ENCODE measurements around the gene RBM20.
"Not testable (repeated sequence)": the region's sequence is repeated elsewhere in the genome, so short reads cannot be mapped to it uniquely, and the experiment has no call there.

Gene RBM20

GRCh38 chr10:110625951-110626855, 17.9 kb upstream of the RBM20 start:
- no peak for DNase-seq

GRCh38 chr10:110628161-110628560, 16.0 kb upstream of the RBM20 start:
- no peak for DNase-seq

GRCh38 chr10:110629680-110630191, 14.4 kb upstream of the RBM20 start:
- peak; percentile 81 to 83 for DNase-seq

DNA sequence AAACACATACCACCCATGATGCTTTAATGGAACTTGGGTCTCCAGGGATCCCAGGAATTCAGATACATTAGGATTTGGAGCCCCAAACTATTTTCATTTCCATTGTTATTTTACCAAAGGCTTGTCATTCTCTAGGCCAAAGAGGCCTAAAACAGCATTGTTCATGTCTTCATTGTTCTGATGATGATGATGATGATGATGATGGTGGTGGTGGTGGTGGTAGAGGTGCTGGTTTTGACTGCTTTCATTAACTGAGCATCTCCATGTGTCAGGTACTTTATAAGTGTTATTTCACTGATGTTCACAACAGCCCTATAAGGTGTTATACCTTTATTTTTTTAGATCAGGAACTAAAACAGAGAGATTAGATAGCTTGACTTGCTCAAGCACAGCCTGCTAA, 12.2 kb upstream of the RBM20 start:
- DNase-seq = no peak

DNA sequence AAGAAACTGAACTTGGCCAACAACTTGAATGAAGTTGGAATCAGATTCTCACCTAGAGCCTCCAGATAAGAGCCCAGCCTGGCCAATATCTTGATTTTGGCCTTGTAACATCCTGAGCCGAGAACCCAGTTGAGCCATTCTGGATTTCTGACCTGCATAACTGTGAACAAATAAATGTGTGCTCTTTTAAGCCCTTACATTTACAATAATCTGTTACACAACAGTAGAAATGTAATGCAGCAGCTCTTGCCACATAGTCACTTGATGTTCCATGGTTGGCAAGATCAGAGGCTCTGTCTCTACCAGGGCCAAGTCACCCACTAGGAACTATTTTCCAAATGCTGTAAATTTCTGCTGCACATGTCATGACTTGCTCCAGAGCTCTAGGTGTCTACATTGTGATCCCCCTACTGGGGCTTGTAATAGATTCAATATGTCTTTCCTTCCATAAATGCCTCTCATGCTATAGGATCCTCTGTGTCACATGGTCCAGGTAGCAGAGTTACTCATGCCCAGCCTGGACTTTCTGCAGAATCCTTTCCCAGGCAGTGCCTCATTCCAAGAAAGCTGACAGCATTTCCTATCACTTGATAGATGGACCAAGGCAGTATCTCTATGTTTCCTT, 11.4 kb upstream of the RBM20 start:
- DNase-seq = no peak

DNA sequence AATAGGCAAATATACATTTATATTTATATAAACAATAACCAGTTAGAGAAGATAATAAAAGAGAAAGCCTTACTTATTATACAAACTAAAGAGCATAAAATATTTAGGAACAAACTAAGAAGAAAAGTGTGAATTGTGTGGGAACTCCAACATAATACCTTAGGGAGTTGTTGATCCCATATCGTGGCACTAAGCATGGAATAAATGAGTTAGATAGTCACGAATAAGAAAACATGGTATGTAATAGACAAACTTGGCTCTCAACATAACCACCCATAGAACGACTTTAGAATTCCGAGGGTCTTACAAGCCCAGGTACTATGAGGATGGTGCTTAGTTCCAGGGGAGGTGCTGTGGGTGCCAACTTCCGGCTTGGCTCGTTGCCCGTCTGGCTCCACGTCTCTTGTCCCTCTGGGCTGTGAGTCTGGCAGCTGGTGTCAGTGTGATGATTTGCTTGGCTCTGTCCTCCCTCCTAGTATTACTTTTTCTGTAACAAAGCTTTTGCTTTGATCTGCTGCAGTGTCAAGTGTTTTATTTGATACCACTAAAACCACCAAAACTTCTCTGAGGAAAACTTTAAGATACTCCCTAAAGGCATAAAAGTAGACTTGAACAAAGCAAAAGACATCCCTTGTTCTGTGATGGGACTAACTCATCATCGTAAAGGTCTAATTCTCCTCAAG, 9.5 kb upstream of the RBM20 start:
- DNase-seq = peak; percentile 84 to 90

GRCh38 chr10:110636572-110636931, 7.6 kb upstream of the RBM20 start:
- DNase-seq = no peak

DNA sequence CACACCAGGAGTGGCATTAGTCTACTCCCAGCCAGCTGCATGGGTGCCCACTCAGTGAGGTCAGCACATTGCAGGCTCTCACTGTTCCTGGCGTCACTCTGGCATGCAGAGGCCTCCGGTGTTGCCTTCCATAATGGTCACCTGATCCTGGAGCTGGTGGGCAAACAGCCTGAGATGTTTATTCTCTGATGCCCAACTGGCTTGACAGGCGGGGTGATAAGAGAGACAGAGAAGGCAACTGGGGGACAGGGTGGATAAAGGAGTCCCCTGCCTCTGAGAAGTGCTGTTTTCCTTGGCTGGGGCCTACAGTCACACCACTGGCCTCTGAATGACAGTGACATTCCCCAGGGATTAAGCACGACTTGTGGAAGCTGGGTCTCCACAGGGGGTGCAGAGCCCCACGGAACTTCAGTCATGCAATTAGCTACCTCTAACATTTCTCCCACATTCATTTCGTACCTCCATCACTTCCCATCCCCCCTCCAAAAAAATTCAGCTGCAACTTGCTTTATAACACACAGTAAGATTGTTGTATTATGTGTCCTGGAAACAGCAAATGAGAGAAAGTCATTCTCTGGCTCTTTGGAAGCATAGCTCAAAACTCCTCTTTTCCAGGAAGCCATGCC, 7.1 kb upstream of the RBM20 start:
- peak in 1 of 2 experiments; percentile 41 for DNase-seq

- DNase-seq = peak; percentile 65 to 79
Observed at GRCh38 chr10:110637558-110638053, 6.5 kb upstream of the RBM20 start.

DNA sequence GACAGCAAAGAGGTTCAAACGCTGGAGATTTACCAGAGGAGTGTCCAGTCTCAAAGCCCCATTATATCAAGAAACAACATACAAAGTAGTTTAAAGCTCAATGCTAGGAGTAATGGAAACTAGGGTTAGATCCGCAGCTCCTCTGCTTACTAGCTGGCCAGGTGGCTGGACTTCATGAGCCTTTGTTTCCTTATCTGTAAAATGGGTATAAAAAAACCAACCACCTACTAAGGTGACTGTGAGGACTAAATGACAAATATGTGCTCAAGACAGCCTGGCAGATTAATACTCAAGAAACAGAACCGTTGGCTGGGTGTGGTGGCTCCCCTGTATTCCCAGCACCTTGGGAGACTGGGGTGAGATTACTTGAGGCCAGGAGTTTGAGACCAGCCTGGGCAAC, 5.8 kb upstream of the RBM20 start:
- no peak for DNase-seq

DNA sequence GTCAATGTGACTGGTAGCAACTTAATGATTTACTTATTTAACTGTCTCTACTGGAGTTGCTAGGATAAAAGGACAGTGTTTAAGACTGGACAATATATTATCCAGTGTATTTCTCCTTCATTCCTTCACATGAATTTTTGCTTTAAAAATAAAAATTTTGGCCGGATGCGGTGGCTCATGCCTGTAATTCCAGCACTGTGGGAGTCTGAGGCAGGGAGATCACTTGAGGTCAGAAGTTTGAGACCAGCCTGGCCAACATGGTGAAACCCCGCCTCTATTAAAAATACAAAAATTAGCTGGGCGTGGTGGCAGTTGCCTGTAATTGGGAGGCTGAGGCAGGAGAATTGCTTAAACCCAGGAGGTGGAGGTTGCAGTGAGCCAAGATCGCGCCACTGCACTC, 5.1 kb upstream of the RBM20 start:
- DNase-seq = not testable (repeated sequence)

DNA sequence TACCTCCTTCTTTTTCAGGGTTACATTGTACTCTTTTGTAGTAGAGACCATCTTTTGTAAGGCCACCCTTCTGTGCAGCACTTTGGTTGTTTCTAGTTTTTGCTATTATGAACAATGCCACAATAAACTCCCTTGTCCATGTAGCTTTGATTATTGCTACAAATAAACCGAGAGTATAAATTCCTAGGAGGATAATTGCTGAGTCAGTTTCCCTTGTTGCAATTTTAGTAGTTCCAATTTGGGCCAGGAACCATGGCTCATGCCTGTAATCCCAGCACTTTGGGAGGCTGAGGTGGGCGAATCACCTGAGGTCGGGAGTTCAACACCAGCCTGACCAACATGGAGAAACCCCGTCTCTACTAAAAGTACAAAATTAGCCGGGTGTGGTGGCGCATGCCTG, 4.3 kb upstream of the RBM20 start:
- DNase-seq = not testable (repeated sequence)

- peak; percentile 92 to 93 for DNase-seq
Observed at GRCh38 chr10:110641256-110641655, 2.9 kb upstream of the RBM20 start.

DNA sequence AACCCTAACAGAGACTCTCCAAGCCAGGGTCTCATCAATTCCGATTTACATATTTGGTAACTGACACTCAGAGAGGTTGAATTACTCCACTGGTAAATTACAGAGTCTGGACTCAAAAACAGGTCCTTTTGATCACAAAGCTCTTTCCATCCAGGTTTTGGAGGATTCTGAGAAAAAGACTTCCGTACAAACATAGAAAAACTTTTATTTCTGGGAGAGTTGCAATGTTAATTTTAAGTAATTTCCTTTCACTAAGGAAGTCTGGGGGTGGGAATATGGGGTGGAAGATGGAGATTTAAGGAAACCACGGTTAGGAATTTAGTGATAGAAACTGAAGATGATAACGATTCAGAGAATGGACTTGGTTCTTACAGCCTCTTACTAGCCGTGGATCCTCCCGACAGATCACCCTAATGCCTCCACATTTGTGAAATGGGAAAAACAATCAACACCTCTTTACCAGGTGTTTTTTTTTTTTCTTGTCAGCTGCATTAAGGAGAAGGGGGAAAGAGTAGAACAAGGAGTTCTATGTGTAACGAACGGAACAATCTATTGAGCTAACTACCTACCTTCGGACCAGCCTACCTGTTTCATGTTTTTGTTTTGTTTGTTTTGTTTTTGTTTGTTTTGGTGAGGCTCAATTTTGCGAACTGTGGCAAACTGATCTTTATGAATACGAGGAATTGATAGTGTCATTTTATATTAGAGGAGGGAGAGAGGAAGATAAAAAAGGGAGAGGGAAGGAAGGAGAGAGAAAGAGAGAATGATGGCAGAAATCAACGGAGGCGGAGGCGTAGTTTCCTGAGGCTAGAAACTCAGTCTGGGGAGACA, 1.7 kb upstream of the RBM20 start:
- no peak for DNase-seq

- peak; percentile 70 to 73 for DNase-seq
Observed at GRCh38 chr10:110643035-110643652, 992 bp upstream of the RBM20 start.

DNA sequence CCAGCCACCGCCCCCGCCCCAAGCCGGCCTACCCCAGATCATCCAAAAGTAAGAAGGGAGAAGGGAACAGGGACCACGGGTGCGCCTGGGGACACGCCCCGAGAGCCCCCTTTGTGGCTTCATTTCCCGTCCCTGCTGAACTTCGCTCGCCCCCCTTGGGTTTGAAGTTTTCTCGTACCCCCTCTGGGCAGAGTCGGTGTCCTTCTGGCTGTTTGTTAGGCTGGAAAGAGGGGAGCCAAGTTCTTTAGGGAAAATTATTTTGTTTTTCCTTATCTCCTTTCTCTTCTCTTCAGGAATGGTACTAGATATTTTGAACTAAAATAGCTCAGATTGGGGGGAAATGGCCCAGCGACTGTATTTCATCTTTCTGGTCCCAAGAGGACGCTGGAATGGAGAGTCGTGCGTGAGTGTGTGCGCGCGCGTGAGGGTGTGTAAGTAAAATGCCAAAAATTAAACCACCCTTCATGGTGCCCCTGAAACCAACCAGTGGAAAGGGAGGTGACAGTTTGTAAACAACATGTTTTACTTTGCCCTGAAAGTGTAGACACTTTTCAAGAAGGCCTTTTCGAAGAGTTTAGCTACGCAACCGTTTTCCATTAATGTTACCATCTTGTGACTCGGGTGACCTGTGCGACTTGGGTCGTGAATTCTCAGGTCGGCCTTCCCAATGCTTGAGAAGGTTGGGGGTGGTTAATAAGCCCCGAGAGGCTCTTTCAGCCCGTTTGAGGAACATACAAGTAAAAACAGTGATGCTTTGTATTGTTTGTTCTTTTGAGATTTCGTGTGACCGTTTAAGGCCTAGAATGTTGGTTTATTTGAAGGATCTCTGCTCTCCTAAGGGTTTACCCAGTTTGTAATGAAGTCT, 694 bp downstream of the RBM20 start:
- no peak for DNase-seq

GRCh38 chr10:110646417-110647135, 2.4 kb downstream of the RBM20 start:
- DNase-seq = peak; percentile 81 to 87

GRCh38 chr10:110647136-110647430, 2.9 kb downstream of the RBM20 start:
- DNase-seq = no peak

DNA sequence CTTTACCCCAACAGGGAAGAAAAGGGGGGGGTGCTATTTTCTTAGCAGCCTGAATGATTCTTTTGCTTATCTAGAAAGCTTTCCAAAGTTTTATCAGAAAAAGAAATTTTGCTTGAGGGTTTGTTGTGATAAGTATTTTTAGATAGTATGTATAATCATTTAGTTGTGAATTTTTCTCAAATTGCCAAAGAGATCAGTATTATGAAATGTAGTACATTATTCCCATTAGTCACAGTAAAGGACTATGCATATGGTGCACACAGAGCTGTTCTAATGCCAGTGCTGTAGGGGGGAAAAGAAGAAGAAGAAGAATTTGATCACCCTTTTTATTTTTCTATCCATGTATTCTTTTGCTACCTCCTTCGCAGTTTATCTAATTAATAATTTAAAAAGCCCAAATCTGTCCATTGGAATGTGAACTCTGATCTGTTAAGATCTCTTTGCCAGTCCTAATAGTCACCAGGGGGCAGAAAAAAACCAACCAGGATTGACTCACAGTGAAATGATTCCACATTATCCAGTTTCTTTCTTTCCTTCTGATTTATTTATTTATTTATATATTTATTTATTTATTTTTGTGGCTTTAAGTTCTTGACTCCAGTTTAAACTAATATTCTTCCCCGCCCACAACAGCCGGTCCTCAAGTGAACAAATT, 4.7 kb downstream of the RBM20 start:
- DNase-seq = no peak
